Duodenal mucosa (tissue), 2 donors: ENCODE results near the gene PHF20.

Experiments
- H3K27ac ChIP-seq: one replicate; pipeline ENCODE4 v1.7.0; 2013; ENCODE audit warnings: low read depth, low read length
- H3K27me3 ChIP-seq, 2 donors: one replicate each; pipeline ENCODE4 v1.7.0; 2013; ENCODE audit warnings: low read length in 2 of 2, control low read depth in 1 of 2; ENCODE audit not compliant: insufficient read depth in 2 of 2, control insufficient read depth in 1 of 2
- H3K36me3 ChIP-seq, 2 donors: one replicate each; pipeline ENCODE4 v1.7.0; 2013; ENCODE audit warnings: low read length in 2 of 2, control low read depth in 1 of 2; ENCODE audit not compliant: insufficient read depth in 2 of 2, control insufficient read depth in 1 of 2
- H3K4me1 ChIP-seq, 2 donors: one replicate each; pipeline ENCODE4 v1.7.0; 2013; ENCODE audit warnings: low read length in 2 of 2, control low read depth in 1 of 2; ENCODE audit not compliant: insufficient read depth in 2 of 2, control insufficient read depth in 1 of 2
- H3K4me3 ChIP-seq, 2 donors: one replicate each; pipeline ENCODE4 v1.7.0; 2013; ENCODE audit warnings: low read length in 2 of 2, low read depth in 1 of 2
- H3K9ac ChIP-seq, 2 donors: one replicate each; pipeline ENCODE4 v1.7.0; 2013; ENCODE audit warnings: low read length in 2 of 2, low read depth in 1 of 2
- H3K9me3 ChIP-seq, 2 donors: one replicate each; pipeline ENCODE4 v1.7.0; 2013; ENCODE audit warnings: low read length in 2 of 2, control low read depth in 1 of 2; ENCODE audit not compliant: control insufficient read depth in 1 of 2

The PHF20 gene

DNA sequence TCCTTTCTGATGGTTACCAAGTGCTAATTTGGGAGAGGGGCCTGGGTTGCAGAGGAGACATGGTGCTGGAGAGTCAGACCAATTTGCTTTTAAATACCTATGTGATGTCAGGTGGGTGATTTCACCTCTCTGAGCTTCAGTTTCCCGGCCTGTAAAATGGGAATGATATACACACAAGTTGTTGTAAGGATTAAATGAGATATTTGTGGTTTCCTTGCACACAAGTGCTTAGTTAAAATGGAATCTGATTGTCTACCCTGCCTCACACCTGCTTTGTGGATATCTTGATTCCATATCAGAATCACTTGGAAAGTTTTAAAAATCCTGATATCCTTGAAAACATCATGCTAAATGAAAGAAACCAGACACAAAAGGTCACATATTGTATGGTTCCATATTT lies 138.0 kb downstream of the PHF20 start:
- H3K4me3 ChIP-seq: no peak overlapping the region
- no peak overlapping the region for H3K9ac ChIP-seq
- no peaks in the 10 kb centered on the region for H3K9me3 ChIP-seq
- no peaks in the 10 kb centered on the region for H3K27me3 ChIP-seq
- no peak overlapping the region for H3K27ac ChIP-seq
- no peaks in the 10 kb centered on the region for H3K4me1 ChIP-seq
- peaks cover 9 to 44% of the 10 kb centered on the region in 2 donors for H3K36me3 ChIP-seq

DNA sequence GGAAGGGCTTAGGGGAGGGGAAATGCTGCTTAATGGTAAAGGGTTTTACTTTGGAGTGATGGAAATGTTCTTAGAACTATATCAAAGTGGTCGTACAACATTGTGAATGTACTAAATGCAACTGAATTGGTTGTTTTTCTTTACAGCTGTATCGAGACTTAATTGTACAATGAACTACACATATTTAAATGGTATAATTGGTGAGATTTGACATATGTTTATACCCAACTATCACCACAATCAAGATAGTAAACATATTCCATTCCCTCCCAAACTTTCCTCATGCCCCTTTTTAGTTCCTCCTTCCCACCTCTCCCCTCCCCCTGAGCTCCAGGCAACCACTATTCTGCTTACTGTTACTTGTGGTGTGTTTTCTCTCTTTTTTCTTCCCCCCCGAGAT lies 138.4 kb downstream of the PHF20 start:
- Histone ChIP-seq H3K9ac (no peak overlapping the region), H3K27me3 (no peaks in the 10 kb centered on the region), H3K4me1 (no peaks in the 10 kb centered on the region), H3K36me3 (peaks cover 9 to 41% of the 10 kb centered on the region in 2 donors), H3K27ac (no peak overlapping the region), H3K4me3 (no peak overlapping the region), H3K9me3 (no peaks in the 10 kb centered on the region)

DNA sequence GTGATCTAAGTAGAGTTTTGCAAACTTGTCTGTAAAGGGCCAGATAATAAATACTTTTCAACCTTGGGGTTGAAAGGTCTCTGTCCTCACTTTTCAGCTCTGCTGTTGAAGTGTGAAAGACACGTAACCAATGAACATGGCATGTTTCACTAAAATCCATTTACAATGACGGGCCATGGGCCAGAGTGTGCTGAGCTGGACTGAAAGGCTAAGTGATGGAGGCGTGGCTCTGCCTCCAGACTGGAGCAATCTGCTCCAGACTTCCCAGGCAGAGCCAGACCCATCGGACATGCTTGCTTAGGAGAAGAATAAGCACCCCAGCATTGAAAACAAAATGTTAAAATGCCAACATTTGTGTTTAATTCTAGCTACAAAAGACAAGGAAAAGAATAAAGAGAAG lies 141.1 kb downstream of the PHF20 start:
- Histone ChIP-seq H3K9me3 (no peaks in the 10 kb centered on the region), H3K9ac (no peak overlapping the region), H3K27ac (no peak overlapping the region), H3K36me3 (peaks cover 17 to 44% of the 10 kb centered on the region in 2 donors), H3K4me1 (no peaks in the 10 kb centered on the region), H3K27me3 (no peaks in the 10 kb centered on the region), H3K4me3 (no peak overlapping the region)

DNA sequence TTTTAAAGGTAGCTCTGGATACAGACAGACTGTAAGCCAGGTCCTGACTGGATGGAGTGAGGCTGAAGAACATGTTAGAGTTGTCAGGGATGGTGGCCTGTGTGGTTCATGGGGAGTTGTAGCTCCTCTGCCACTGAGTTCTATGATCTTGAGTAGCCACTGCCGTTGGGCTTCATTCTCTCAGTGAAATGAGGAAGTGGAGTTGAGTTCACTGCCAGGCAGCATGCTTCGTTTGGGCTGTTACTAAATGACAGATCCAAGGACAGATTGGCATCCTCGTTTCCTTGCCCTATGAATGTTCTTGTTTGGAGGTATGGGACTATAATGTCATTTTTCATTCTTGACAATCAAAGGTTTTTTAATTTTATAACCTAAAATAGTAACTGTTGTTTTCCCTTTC lies 145.3 kb downstream of the PHF20 start:
- peaks cover 23 to 62% of the 10 kb centered on the region in 2 donors for H3K36me3 ChIP-seq
- no peak overlapping the region for H3K27ac ChIP-seq
- H3K4me3 ChIP-seq: no peak overlapping the region
- no peaks in the 10 kb centered on the region for H3K27me3 ChIP-seq
- no peaks in the 10 kb centered on the region for H3K4me1 ChIP-seq
- H3K9ac ChIP-seq: no peak overlapping the region
- no peaks in the 10 kb centered on the region for H3K9me3 ChIP-seq

DNA sequence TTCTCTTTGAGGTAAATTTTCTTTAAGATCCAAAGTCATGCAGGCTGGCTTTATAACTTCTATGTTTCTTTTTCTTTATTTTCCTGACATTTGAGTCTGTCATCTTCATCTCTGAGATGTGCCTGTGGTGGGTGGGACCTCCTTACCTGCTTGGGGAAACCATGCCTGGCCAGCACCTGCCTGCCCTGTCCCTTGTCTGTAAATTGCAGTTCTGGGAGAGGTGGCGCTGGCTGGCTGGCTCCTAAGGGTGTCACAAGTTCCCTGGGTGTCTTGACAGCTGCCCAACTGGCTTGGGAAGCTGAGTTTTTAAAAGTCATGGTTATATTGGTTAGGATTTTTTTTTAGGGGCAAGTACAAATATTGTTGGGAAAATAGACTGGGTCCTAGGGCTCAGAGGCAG lies 146.2 kb downstream of the PHF20 start:
- peaks cover 23 to 58% of the 10 kb centered on the region in 2 donors for H3K36me3 ChIP-seq

DNA sequence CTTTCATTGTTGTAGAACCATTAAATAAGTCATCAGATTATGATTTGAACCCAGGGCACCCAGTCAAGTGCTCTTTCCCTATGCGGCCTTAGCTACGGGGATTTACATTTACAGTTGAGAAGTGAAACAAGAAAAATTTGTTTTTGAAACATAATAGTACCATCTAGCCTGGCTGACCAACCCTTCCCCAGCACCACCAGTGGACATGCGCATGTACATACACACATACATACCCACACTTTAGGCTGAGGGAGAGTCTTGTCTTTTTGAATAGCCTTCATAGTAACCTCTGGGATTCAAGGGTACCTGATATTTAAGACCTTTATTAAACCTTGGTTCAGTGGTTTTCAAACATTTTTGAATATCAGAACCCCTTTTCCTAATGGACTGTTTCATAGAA lies 148.7 kb downstream of the PHF20 start:
- no peak overlapping the region for H3K4me3 ChIP-seq
- peaks cover 15 to 42% of the 10 kb centered on the region in 2 donors for H3K36me3 ChIP-seq
- no peaks in the 10 kb centered on the region for H3K9me3 ChIP-seq
- no peak overlapping the region for H3K27ac ChIP-seq
- H3K27me3 ChIP-seq: no peaks in the 10 kb centered on the region
- H3K9ac ChIP-seq: no peak overlapping the region
- no peaks in the 10 kb centered on the region for H3K4me1 ChIP-seq

More for the DNA sequence above, 146.2 kb downstream of the PHF20 start:
- Histone ChIP-seq H3K4me3 (no peak overlapping the region), H3K9me3 (no peaks in the 10 kb centered on the region), H3K4me1 (no peaks in the 10 kb centered on the region), H3K27ac (no peak overlapping the region), H3K27me3 (no peaks in the 10 kb centered on the region), H3K9ac (no peak overlapping the region)

DNA sequence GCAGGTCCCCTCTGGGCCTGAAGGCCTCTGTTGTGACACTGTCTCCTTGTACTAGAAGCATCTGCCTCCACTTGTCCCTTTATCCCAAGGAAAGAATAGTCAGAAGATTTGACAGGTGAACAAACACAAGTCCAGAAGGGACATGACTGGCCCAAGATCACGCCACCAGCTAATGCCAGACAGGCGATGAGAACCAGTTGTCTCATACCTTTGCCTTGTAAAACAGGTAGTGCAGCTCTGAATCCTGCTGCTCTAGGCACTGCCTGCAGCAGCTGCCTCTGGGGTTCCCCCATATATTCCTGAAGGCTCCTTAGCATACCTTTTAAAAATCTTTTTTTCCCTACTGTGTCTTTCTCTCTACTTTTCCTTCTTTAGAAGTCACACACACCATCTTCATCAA lies 157.5 kb downstream of the PHF20 start:
- Histone ChIP-seq H3K27me3 (no peaks in the 10 kb centered on the region), H3K9me3 (no peaks in the 10 kb centered on the region), H3K4me1 (no peaks in the 10 kb centered on the region), H3K27ac (no peak overlapping the region), H3K36me3 (peaks cover 18 to 58% of the 10 kb centered on the region in 2 donors), H3K4me3 (no peak overlapping the region), H3K9ac (no peak overlapping the region)

DNA sequence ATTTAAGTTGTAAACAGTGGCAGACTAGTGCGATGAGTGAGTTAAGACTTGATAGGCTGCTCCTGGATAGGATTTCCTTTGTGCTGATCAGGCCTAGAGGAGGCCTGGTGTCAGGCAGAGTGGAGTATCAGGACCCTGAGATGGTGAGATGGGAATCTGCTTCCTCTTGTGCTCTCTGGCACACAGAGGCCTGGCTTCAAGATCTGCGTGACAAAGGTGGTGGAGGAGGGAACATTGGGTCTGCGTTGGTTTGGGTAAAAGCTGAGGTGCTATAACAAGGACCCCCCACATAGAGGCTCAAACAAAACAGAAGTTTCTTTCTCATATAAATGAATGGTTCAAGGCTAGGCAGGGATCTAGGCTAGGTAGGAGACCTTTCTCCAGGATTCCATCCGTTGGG lies 162.2 kb downstream of the PHF20 start:
- H3K27ac ChIP-seq: no peak overlapping the region
- H3K4me1 ChIP-seq: no peaks in the 10 kb centered on the region

DNA sequence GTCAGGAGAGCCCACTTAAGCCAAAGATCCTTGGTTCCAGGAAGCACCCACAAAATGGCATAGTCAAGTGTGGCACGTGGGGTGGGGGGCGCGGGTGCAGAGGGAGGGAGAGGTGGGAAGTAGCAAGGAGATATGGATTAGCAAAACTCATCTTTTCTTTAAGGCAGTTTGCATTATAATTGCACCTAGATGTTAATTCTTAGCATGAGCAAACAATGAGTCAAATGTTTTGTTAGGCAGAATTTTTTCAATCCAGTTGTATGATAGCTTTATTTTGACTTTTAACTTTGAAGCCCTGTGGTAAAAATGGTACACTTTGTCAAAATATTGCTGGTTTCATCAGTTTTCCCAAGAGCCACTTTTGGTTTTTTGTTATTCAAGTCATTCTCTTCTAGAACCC lies 167.4 kb downstream of the PHF20 start:
- no peaks in the 10 kb centered on the region for H3K4me1 ChIP-seq
- no peaks in the 10 kb centered on the region for H3K27me3 ChIP-seq
- no peak overlapping the region for H3K27ac ChIP-seq
- H3K9ac ChIP-seq: no peak overlapping the region
- H3K9me3 ChIP-seq: no peaks in the 10 kb centered on the region
- no peak overlapping the region for H3K4me3 ChIP-seq
- peaks cover 24 to 55% of the 10 kb centered on the region in 2 donors for H3K36me3 ChIP-seq

More for the DNA sequence above, 162.2 kb downstream of the PHF20 start:
- no peak overlapping the region for H3K4me3 ChIP-seq
- no peaks in the 10 kb centered on the region for H3K27me3 ChIP-seq
- H3K36me3 ChIP-seq: peaks cover 18 to 50% of the 10 kb centered on the region in 2 donors
- H3K9me3 ChIP-seq: no peaks in the 10 kb centered on the region
- no peak overlapping the region for H3K9ac ChIP-seq

DNA sequence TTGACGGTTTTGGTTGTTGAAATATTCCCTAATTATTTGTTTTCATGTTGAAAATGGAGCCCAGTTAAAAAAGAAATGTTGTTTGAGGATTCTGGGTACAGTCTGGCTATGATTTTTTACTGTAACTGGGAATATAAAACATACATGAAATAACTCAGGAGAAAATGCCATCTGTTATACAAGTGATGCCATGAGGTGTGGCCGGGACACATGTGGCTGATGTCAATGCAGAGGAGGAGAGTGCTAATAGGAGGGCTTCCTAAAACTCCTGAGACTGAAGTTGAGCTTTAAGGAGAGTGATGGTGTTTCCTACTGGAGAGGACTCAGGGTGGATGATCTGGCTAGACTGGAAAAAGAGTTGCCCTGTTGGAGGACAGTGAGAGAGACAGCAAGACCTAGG lies 169.8 kb downstream of the PHF20 start:
- no peaks in the 10 kb centered on the region for H3K4me1 ChIP-seq
- no peak overlapping the region for H3K4me3 ChIP-seq
- H3K27me3 ChIP-seq: no peaks in the 10 kb centered on the region
- H3K9me3 ChIP-seq: no peaks in the 10 kb centered on the region
- H3K27ac ChIP-seq: no peak overlapping the region
- H3K9ac ChIP-seq: no peak overlapping the region
- peaks cover 19 to 55% of the 10 kb centered on the region in 2 donors for H3K36me3 ChIP-seq

DNA sequence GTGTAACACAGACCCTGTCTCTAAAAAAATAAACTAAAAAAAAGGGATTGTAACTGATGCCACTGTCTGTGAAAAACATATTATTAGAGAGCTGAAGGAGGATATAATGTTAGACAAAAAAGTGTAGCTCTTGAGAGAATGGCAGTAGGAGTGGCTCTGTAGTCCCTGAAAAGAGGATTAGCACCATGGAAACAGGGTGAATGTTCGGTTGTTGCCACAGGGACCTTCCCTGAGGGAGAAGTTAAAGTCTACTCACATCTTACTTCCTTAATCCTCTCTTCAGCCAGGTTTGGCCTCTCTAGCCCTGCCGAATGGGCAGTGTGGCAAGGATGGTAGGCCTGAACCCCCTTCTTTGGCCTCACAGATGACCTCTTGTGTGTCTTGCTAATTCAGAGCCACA lies 170.4 kb downstream of the PHF20 start:
- H3K4me3 ChIP-seq: no peak overlapping the region
- H3K36me3 ChIP-seq: peaks cover 19 to 59% of the 10 kb centered on the region in 2 donors
- no peaks in the 10 kb centered on the region for H3K9me3 ChIP-seq
- no peaks in the 10 kb centered on the region for H3K27me3 ChIP-seq
- H3K4me1 ChIP-seq: no peaks in the 10 kb centered on the region
- H3K27ac ChIP-seq: no peak overlapping the region
- H3K9ac ChIP-seq: no peak overlapping the region
